Stimulated activated CD4-positive, alpha-beta T cell treated with anti-CD3 and anti-CD28 coated beads, Interleukin-2, amount 100 ng/mL, for 4 hours (primary cell): ENCODE data around the gene SESN2.

ENCODE experiments used
- DNase-seq: peaks from one replicate; pipeline ENCODE4 v3.0.0-alpha.2; 2020; ENCODE audit warnings: low read depth

The SESN2 gene

GRCh38 chr1:28259252-28259933, at the start of gene SESN2:
Gene SESN2, plus strand, starts transcription at chr1:28259518. Its CDS starts 330 bp downstream, at chr1:28259848.
- DNase-seq, result peak; percentile 99

GRCh38 chr1:28209700-28210099, 49.6 kb upstream of the SESN2 start:
- no peak for DNase-seq

GRCh38 chr1:28213315-28213714, 46.0 kb upstream of the SESN2 start:
- DNase-seq, result no peak

GRCh38 chr1:28229089-28229488, 30.2 kb upstream of the SESN2 start:
- no peak for DNase-seq

- DNase-seq, result no peak
Measured at GRCh38 chr1:28229996-28230395, 29.3 kb upstream of the SESN2 start.

- DNase-seq, result peak; percentile 95
Measured at GRCh38 chr1:28232558-28233263, 26.6 kb upstream of the SESN2 start, which contains the start of gene DNAJC8. Gene DNAJC8, minus strand, starts transcription at chr1:28233029. Its CDS starts 31 bp downstream, at chr1:28232998.

DNA sequence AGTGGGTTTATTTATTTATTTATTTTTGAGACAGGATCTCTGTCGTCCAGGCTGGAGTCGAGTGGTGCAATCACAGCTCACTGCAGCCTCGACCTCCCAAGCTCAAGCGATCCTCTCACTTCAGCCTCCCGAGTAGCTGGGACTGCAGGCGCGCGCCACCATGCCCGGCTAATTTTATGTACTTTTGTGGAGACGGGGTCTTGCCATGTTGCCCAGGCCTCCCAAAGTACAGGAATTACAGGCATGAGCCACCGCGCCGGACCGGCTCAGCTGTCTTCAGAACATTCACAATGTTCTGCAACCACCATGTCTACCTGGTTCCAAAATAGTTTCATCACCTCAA, 26.1 kb upstream of the SESN2 start:
- no peak for DNase-seq

GRCh38 chr1:28235755-28236655, 23.3 kb upstream of the SESN2 start, which contains the start of gene ATP5IF1:
Gene ATP5IF1, plus strand, starts transcription at chr1:28236124. Its CDS starts 60 bp downstream, at chr1:28236184.
- peak; percentile 91 for DNase-seq

- DNase-seq, result no peak
Measured at GRCh38 chr1:28236656-28237322, 22.5 kb upstream of the SESN2 start.

DNA sequence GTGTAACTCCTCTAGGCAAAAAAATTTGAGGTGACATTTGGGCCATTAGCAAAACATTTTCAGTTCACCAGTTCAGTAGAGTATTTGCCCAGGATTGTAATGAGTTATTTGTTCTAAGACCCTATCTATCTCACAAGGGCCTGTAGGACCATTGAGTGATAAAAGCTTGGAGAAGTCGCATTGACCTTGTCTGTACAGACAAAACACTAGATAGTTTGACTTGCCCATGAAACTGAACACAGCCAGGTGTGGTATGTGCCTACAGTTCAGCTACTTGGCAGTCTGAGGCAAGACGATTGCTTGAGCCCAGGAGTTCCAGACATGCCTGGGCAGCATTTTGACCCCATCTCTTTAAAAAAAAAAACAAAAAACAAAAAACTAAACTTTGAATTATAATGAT, 20.3 kb upstream of the SESN2 start:
- no peak for DNase-seq

DNA sequence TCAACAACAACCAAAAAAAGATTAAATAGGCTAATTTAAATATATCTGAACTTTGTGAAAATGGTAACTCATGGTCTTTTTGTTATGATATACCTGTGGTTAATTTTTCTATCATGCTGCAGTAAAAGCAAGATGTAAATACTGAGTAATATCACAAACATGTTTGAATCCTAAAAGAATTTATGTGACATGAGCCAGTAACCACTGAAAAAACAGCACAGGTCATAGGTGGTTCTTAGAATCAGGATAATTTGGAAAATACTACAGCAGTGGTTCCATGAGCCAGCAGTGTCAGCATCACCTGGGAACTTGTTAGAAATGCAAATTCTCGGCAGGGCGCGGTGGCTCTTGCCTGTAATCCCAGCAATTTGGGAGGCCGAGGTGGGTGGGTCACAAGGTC, 19.3 kb upstream of the SESN2 start:
- no peak for DNase-seq

DNA sequence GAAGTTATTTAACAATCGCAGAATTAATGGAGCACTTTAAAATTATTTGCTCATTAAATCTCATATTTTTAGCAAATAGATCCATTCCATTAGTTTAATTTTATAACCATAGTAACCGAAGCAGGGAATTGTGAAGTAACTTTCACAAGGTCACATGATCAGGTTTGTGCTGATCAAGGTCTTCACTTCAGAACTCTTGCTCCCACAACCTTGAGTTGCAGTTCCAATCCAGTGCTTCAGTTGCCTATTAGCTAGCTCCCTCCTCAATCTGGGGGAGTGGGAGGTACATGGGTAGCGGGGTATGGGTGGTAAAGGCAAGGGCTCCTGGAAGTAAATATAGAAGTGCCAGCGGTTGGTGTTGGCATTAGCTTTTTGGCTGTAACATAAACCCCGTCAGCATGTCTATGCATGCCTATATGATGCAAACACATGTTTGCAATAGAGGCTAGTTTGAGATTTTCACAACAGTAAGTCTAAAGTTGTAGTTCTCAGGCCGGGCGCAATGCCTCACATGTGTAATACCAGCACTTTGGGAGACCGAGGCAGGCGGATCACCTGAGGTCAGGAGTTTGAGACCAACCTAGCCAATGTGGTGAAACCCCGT, 17.6 kb upstream of the SESN2 start:
- DNase-seq, result no peak

DNA sequence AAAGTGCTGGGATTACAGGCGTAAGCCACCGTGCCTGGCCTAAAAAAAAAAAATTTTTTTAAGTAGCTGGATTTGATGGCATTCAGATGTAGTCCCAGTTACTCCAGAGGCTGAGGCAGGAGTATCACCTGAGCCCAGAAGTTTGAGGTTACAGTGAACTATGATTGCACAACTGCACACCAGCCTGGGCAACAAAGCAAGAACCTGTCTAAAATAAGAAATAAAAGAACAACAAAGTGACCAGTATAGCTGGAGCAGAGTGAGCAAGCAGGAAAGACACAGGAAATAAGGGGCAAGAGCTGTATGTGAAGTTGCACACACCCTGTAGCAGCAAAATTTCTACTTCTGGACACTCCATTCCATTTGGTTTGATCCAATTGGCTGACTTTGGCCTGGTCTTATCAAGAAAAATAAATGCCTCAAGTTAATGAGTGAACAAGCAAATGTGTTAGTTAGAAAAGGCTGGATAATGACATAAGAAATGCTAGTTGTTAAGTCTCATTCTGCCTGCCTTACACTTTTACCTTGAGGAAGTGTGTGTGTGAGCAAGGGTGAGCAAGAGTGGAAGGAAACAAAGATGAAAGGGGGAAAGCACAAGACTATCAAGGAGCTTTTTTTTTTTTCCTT, 15.5 kb upstream of the SESN2 start:
- DNase-seq, result no peak

- DNase-seq, result no peak
Measured at GRCh38 chr1:28244549-28245251, 14.6 kb upstream of the SESN2 start.

- no peak for DNase-seq
Measured at GRCh38 chr1:28246427-28246832, 12.9 kb upstream of the SESN2 start.

DNA sequence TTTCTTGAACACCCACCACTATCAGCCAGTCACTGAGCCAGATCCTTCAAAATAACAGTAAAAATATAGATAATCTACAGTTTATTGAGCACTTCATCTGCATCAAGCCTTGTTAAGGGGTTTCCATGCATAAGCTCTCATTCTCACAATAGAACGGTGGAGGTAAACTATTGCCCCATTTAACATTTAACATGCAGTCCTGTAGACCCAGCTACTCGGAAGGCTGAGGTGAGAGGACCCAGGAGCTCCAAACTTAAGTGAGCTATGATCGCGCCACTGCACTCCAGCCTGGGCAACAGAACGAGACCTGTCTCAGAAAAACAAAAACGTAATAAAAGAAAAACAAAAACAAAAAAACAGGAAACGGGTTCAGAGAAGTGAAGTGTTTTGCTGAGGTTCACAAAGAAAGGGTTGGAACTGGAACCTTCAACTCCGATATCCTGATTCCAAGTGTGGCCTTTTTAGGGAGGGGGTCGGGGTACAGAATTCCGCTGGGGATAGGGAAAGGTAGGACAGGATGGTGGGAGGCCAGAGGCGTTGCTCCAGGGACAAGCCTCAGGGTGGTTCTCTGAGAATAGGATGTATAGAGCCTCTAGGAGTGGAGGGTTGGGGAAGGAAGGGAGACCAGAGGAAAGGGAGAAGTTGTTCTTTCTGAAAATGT, 11.6 kb upstream of the SESN2 start:
- DNase-seq, result no peak

DNA sequence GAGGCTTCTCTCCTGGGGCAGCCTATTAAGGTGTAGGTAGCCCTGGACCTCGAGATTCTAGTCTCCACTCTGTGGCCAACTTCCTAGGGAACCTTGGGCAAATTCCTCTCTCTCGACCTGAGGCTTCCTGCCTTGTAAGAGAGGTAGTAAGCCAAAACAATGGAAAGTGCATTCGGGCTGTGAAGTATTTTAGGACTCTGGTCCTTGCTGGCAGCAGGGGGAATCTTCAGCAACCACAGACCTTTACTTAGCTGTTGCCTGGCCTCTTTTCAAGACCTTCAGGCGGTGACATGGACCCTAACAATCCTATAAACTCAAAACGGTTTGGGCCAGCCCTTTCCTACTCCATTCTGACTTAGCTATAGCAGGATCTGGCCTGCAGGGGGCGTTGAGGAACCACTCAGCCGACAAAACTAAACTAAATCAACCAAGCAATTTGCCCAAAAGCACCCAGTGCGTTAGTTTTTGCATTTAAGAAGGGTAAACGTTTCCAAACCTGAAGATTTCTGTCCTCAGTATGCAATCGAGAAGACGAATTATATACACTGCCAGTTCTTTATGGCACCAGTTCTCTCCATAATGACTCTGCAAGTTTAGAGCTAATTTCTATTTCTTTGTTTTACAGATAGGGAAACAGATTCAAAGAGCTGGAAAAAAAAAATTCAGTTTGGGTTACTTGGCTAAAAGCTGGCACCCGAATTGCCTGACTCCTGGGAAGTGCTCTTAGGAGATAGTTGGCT, 10.9 kb upstream of the SESN2 start:
- DNase-seq, result peak; percentile 62

DNA sequence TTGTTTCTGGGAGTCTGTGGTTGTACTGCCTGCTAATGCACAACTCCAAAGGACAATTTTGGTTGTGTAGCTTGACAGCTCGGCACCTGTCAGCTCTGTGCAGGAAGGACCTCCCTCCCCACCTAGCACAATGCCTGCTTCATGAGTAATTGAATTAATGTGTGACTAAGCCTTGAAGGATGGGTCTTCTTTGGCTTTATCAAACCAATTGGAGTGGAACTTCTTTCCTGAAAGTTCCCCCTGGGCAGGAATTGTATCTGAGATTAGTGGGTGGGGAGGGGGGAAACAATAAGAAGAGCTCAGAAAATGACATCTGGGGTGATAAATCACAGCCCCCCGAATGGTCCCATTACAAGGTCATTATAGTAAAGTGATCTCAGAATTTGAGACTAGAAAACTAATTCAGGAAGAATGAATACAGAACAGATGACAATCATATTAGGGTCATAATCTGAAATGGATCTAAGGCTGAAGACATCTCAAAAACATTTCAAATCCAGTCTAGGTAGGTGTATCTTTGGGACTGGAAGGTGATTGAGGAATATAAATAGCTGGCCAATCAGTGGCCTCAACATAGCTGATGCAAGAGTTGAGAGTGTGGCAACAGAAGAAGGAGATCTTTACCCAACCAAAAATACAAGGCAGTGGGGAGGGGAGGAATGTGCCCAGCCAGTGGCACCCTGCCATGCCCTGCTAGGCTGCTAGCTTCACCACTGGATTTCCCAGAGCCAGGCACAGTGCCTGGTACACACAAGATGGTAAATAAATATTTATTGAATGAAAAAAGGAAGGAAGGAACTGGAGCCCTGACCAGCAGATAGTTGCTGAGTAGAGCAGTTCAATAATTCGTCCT, 10.1 kb upstream of the SESN2 start:
- DNase-seq, result no peak
